NCI-H2029 treated with DMSO at 0.1 percent for 48 hours (cell line): ENCODE data around the gene CDH12.
"Not testable (repeated sequence)": the region's sequence is repeated elsewhere in the genome, so short reads cannot be mapped to it uniquely, and the experiment has no call there.

Experiments
- DNase-seq: peaks from one replicate; lab custom pipeline; 2025; lab: John Stamatoyannopoulos, UW

Gene CDH12

GRCh38 chr5:22852807-22853660, at the start of gene CDH12:
TSS of gene CDH12 (minus strand) at chr5:22853344.
- DNase-seq = no peak

- no peak for DNase-seq
These were observed 48.7 kb upstream of the CDH12 start for GRCh38 chr5:22901885-22902284.

- DNase-seq = no peak
These were observed 47.7 kb upstream of the CDH12 start for GRCh38 chr5:22900801-22901310.

- no peak for DNase-seq
These were observed 46.2 kb upstream of the CDH12 start for GRCh38 chr5:22899341-22899740.

GRCh38 chr5:22896152-22896551, 43.0 kb upstream of the CDH12 start:
- no peak for DNase-seq

GRCh38 chr5:22892441-22892840, 39.3 kb upstream of the CDH12 start:
- no peak for DNase-seq

GRCh38 chr5:22889720-22890119, 36.6 kb upstream of the CDH12 start:
- no peak for DNase-seq

GRCh38 chr5:22887566-22887965, 34.4 kb upstream of the CDH12 start:
- DNase-seq = no peak

GRCh38 chr5:22858911-22859310, 5.8 kb upstream of the CDH12 start:
- not testable (repeated sequence) for DNase-seq

GRCh38 chr5:22855824-22856223, 2.7 kb upstream of the CDH12 start:
- no peak for DNase-seq

GRCh38 chr5:22850981-22851380, 2.2 kb downstream of the CDH12 start:
- DNase-seq = no peak

GRCh38 chr5:22846693-22847092, 6.5 kb downstream of the CDH12 start:
- no peak for DNase-seq

- no peak for DNase-seq
These were observed 8.5 kb downstream of the CDH12 start for GRCh38 chr5:22844636-22845035.

- DNase-seq = no peak
These were observed 9.0 kb downstream of the CDH12 start for GRCh38 chr5:22844155-22844554.

- no peak for DNase-seq
These were observed 10.6 kb downstream of the CDH12 start for GRCh38 chr5:22842574-22842973.

- DNase-seq = no peak
These were observed 15.3 kb downstream of the CDH12 start for GRCh38 chr5:22837803-22838202.

- no peak for DNase-seq
These were observed 17.5 kb downstream of the CDH12 start for GRCh38 chr5:22835686-22836085.

- DNase-seq = no peak
These were observed 59.7 kb downstream of the CDH12 start for GRCh38 chr5:22793463-22793862.

- no peak for DNase-seq
These were observed 65.3 kb downstream of the CDH12 start for GRCh38 chr5:22787807-22788206.

GRCh38 chr5:22787398-22787797, 65.7 kb downstream of the CDH12 start:
- DNase-seq = no peak

- no peak for DNase-seq
These were observed 72.4 kb downstream of the CDH12 start for GRCh38 chr5:22780756-22781155.

GRCh38 chr5:22779499-22779898, 73.6 kb downstream of the CDH12 start:
- DNase-seq = no peak

- no peak for DNase-seq
These were observed 76.9 kb downstream of the CDH12 start for GRCh38 chr5:22776285-22776684.

- not testable (repeated sequence) for DNase-seq
These were observed 78.9 kb downstream of the CDH12 start for GRCh38 chr5:22774214-22774613.
